KOPT-K1 (cell line): ENCODE measurements around the gene GBP7.

Experiments
- H3K27ac ChIP-seq: fragments of 200-600 bp; sonication (generic); 2 replicates; pipeline ENCODE4 v1.5.1; 2016; ENCODE audit warnings: antibody characterized with exemption, mild to moderate bottlenecking, low read depth, low read length; ENCODE audit not compliant: poor library complexity, severe bottlenecking
- H3K36me3 ChIP-seq: fragments of 200-600 bp; sonication (generic); 2 replicates; pipeline ENCODE4 v1.5.1; 2017; ENCODE audit warnings: antibody characterized with exemption, mild to moderate bottlenecking, low read length, moderate library complexity; ENCODE audit not compliant: insufficient read depth
- H3K9me3 ChIP-seq: fragments of 200-600 bp; sonication (generic); 2 replicates; pipeline ENCODE4 v1.5.1; 2017; ENCODE audit warnings: antibody characterized with exemption, low read length, mild to moderate bottlenecking; ENCODE audit not compliant: insufficient read depth, poor library complexity, severe bottlenecking

GBP7 gene

DNA sequence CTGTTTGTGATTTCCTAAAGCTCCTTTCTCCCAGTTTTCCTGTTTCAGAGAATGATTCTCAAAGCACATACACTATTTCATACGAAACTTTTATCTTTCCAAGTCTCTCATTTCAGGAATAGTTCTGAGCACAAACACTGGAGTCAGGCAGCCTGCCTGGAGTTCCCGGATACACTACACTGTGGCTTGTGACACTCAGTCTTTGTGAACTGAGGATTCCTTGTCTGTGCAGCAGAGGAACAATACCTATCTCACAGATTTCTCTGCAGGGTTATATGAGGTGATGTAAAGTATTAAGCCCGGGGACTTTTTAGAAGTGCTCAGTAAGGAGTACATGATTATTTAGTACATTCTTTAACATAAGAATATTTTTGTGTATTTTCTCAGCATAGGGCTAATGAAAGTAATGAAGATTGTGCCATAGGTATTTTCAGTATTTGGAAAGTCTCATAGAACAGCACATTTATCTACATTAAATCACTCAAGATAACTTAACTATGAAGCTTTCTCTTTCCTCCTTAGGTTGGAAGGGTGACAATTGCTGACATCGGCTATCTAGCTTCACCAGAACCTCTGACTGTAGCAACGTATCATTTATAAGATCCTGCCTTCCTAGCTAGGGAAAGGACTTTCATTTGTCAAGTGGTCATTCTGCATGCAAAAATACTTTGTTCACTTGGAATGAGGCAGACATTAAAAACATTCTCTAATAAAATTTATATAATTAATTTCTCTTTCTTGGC, 62.8 kb downstream of the GBP7 start:
- Histone ChIP-seq H3K36me3 (no peaks in the 10 kb centered on the region), H3K9me3 (no peaks in the 10 kb centered on the region), H3K27ac (no peak overlapping the region)

- Histone ChIP-seq H3K27ac (no peak overlapping the region), H3K36me3 (no peaks in the 10 kb centered on the region), H3K9me3 (no peaks in the 10 kb centered on the region)
Observed at GRCh38 chr1:89104687-89105086, 71.1 kb downstream of the GBP7 start.

GRCh38 chr1:89104147-89104546, 71.7 kb downstream of the GBP7 start:
- no peaks in the 10 kb centered on the region for H3K36me3 ChIP-seq
- no peak overlapping the region for H3K27ac ChIP-seq
- no peaks in the 10 kb centered on the region for H3K9me3 ChIP-seq

DNA sequence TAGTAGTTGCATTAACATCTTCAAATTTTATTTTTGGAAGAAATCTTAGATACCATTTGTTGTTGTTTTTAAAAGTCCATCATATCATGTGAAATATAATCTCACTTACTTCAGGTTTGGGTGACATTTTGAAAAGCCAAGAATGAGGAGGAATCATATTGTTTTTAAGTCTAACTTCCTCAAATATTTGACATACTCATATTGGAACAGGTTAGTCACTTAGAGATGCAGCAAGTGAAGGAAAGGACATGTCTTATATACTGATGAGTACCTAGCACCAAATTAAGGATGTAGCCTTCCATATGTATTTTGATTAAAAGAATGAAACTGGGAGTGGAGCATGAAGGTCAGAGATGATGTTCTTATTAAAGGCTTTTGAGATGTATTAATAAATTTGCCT, 73.8 kb downstream of the GBP7 start:
- Histone ChIP-seq H3K27ac (no peak overlapping the region), H3K9me3 (peaks cover under 1% of the 10 kb centered on the region), H3K36me3 (no peaks in the 10 kb centered on the region)

DNA sequence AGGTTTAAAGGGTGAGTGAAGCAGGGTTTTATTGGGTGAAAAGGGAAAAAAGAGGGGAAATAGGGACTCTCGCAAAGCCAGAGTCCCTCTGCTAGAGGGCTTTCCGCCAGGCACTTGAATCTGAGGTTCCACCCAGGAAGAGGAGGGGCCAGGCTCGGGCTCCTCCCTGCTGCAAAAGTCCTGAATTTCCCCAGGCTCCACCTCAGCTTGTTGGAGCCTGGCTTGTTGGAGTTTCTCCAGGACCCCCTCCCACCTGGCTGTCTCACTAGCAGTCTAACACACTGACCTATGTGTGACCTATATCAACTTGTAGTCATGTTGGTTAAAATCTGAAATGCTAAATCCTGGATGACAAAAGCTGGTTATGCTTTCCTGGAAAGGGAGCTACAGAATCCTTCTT, 75.4 kb downstream of the GBP7 start:
- Histone ChIP-seq H3K27ac (no peak overlapping the region), H3K36me3 (no peaks in the 10 kb centered on the region), H3K9me3 (peaks cover 15% of the 10 kb centered on the region)

DNA sequence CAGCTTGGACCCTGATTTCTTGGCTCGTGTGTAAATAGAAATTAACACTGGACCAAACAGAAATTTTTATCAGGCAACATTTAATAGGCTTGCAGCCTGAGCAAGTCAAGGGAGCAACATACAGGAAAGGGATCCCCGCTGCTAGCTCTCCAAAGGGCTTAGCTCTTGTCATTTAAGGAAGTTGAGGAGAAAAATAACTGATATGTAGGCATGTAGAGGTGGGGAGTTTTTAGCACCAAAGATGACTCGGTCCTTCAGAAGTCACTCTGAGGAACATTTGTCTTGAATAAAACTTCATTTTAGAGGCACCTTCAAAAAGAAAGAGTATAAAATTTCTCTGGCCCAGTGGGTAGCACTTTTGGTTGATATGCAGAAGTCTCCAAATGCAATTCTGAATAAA, 76.9 kb downstream of the GBP7 start:
- H3K27ac ChIP-seq = no peak overlapping the region

DNA sequence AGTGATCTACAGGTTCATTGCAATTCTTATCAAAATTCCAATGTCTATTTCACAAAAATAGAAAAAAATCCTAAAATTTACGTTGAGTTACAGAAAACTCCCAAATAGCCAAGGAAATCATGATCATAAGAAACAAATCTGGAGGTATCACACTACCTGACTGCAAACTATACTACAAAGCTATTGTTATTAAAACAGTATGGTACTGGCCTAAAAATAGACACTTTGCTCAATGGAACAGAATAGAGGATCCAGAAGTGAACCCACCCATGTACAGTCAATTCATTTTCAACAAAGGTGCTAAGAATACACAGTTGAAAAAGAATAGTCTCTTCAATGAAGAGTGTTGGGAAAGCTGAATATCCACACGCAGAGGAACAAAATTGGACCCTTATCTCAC, 80.1 kb downstream of the GBP7 start:
- H3K9me3 ChIP-seq = peaks cover 15% of the 10 kb centered on the region
- H3K36me3 ChIP-seq = no peaks in the 10 kb centered on the region
- no peak overlapping the region for H3K27ac ChIP-seq

More for the DNA sequence above, 76.9 kb downstream of the GBP7 start:
- peaks cover 15% of the 10 kb centered on the region for H3K9me3 ChIP-seq
- no peaks in the 10 kb centered on the region for H3K36me3 ChIP-seq

DNA sequence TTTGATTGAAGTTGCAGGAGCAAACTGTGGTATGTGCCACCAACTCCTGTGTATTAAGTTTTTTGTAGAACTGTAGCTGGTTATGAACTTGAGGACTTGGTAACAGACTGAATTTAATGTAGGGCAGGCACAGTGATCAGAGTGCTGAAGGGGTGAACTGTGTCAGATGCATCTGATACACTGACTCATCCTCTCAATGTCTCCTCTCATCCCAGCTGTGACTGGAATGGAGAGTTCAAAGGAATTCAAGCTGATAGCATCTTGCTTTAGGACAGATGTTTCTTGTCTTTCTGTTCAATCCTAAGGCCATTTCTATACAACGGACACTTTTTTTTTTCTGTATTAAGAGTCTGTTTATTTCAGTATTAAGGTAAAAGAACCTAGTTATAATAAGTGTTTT, 85.8 kb downstream of the GBP7 start:
- H3K9me3 ChIP-seq = no peaks in the 10 kb centered on the region

GRCh38 chr1:89088572-89088971, 87.2 kb downstream of the GBP7 start:
- Histone ChIP-seq H3K36me3 (no peaks in the 10 kb centered on the region), H3K9me3 (no peaks in the 10 kb centered on the region), H3K27ac (no peak overlapping the region)

More for the DNA sequence above, 85.8 kb downstream of the GBP7 start:
- Histone ChIP-seq H3K36me3 (no peaks in the 10 kb centered on the region), H3K27ac (no peak overlapping the region)

DNA sequence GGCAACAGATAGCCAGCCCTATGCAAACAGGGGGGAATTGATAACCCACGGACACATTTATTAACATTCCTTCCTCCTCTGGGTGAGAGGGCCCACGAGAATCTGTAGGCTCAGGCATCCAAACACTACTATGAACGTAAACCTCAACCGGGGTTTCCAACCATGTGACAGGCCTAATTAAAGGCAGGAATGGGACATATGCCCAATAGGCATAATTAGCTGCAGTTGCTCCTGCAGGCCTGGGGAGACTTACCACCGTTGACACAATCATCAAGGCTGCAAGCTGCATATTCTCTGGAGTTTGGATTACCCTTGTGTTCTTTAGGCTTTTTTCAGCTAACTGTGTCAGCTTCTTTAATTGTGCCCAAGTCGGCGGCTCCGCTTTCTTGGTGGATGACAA, 88.6 kb downstream of the GBP7 start:
- H3K9me3 ChIP-seq = no peaks in the 10 kb centered on the region
- no peak overlapping the region for H3K27ac ChIP-seq
- no peaks in the 10 kb centered on the region for H3K36me3 ChIP-seq

DNA sequence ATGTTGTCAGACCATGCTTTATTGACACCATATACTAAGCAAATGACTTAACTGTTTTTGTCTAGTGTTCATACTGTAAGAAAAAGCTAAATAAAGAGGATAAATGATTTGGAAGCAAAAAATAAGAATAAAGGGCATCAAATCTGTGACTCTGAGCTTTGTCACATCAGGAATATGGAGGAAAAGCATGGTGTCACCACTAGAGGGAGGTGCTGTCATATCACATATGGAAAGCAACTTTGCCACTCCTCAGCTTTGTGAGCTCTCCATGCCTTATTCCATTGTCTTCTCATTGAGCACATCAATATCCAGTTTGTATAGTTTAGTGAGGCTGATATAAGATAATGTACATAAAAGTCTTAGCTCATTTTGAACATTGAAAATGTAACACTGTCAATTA, 90.0 kb downstream of the GBP7 start:
- no peaks in the 10 kb centered on the region for H3K9me3 ChIP-seq
- H3K27ac ChIP-seq = no peak overlapping the region
- H3K36me3 ChIP-seq = no peaks in the 10 kb centered on the region
